Ureter (tissue), 1 donor: ENCODE measurements around the gene RGS7. TPM values are rescaled to one million over a fixed set of nuclear protein-coding genes. Genes with fewer than 3 reads are reported as not detected.
"Not testable (repeated sequence)": the region's sequence is repeated elsewhere in the genome, so short reads cannot be mapped to it uniquely, and the experiment has no call there.

Experiments
- DNase-seq: peaks from one replicate; pipeline ENCODE4 v3.0.0-alpha.2; 2020; ENCODE audit warnings: low spot score
- total RNA-seq: library from RNA; stranded (reverse); gene quantifications from one replicate; pipeline ENCODE4 v1.2.4, GENCODE V29; 2023
- donor health status: DM: yes; HTN: yes; CAD: no.

RGS7 gene
- total RNA-seq, 1 donor from 2014 or later, result 0.60 TPM

- DNase-seq, result no peak
Observed at GRCh38 chr1:240786880-240787279, 570.1 kb downstream of the RGS7 start.

GRCh38 chr1:240784776-240785175 lies 572.2 kb downstream of the RGS7 start:
- no peak for DNase-seq

GRCh38 chr1:240783728-240784137 lies 573.3 kb downstream of the RGS7 start:
- not testable (repeated sequence) for DNase-seq

GRCh38 chr1:240776237-240776636 lies 580.8 kb downstream of the RGS7 start:
- no peak for DNase-seq

- DNase-seq, result no peak
Observed at GRCh38 chr1:240772131-240772530, 584.9 kb downstream of the RGS7 start.

GRCh38 chr1:240771450-240771849 lies 585.6 kb downstream of the RGS7 start:
- no peak for DNase-seq

GRCh38 chr1:240768979-240769378 lies 588.0 kb downstream of the RGS7 start:
- no peak for DNase-seq

GRCh38 chr1:240766831-240767230 lies 590.2 kb downstream of the RGS7 start:
- DNase-seq, result no peak

GRCh38 chr1:240765732-240766363 lies 591.2 kb downstream of the RGS7 start:
- no peak for DNase-seq

- no peak for DNase-seq
Observed at GRCh38 chr1:240763771-240764170, 593.2 kb downstream of the RGS7 start.

GRCh38 chr1:240763095-240763494 lies 593.9 kb downstream of the RGS7 start:
- DNase-seq, result not testable (repeated sequence)

GRCh38 chr1:240762471-240762987 lies 594.5 kb downstream of the RGS7 start:
- DNase-seq, result not testable (repeated sequence)

GRCh38 chr1:240758777-240759176 lies 598.2 kb downstream of the RGS7 start:
- DNase-seq, result not testable (repeated sequence)

GRCh38 chr1:240758296-240758695 lies 598.7 kb downstream of the RGS7 start:
- DNase-seq, result no peak

GRCh38 chr1:240747907-240748306 lies 609.1 kb downstream of the RGS7 start:
- DNase-seq, result no peak

- no peak for DNase-seq
Observed at GRCh38 chr1:240743705-240744104, 613.3 kb downstream of the RGS7 start.

GRCh38 chr1:240739754-240740153 lies 617.3 kb downstream of the RGS7 start:
- DNase-seq, result no peak

GRCh38 chr1:240739139-240739538 lies 617.9 kb downstream of the RGS7 start:
- no peak for DNase-seq

- no peak for DNase-seq
Observed at GRCh38 chr1:240737766-240738265, 619.2 kb downstream of the RGS7 start.

- no peak for DNase-seq
Observed at GRCh38 chr1:240737298-240737697, 619.7 kb downstream of the RGS7 start.

- not testable (repeated sequence) for DNase-seq
Observed at GRCh38 chr1:240734705-240735104, 622.3 kb downstream of the RGS7 start.

GRCh38 chr1:240734001-240734400 lies 623.0 kb downstream of the RGS7 start:
- no peak for DNase-seq

- DNase-seq, result no peak
Observed at GRCh38 chr1:240732390-240732789, 624.6 kb downstream of the RGS7 start.
